ENCODE results near the gene MTMR11. TPM values are rescaled to one million over a fixed set of nuclear protein-coding genes. Genes with fewer than 3 reads are reported as not detected.

MTMR11 gene
- total RNA-seq, 4 donors from 2014 or later: 2.0 to 8.6 (median 5.6) TPM

GRCh38 chr1:149977345-149977744, 40.7 kb upstream of the MTMR11 start:
- TF ChIP-seq POLR2A (IDR thresholded peaks at IDR 0.05): no peak
- no peak overlapping the region for H3K27ac ChIP-seq
- H3K9me3 ChIP-seq: no peaks in the 10 kb centered on the region
- peaks cover 27 to 30% of the 10 kb centered on the region in 2 donors for H3K36me3 ChIP-seq
- DNase-seq: no peak
- 93 to 94% methylated on average over 3 of the region's 3 CpGs for WGBS, 2 donors
- no peak overlapping the region for H3K4me3 ChIP-seq (replicated peaks in 1 of 3)
- intact Hi-C loops (cut with DNase I): no loop called here
- H3K4me1 ChIP-seq: peaks cover 8 to 19% of the 10 kb centered on the region in 2 donors
- H3K27me3 ChIP-seq: no peaks in the 10 kb centered on the region

- Histone ChIP-seq H3K27me3 (no peaks in the 10 kb centered on the region), H3K4me3 (replicated peaks in 1 of 3) (no peak overlapping the region), H3K27ac (no peak overlapping the region), H3K36me3 (peaks cover 48% of the 10 kb centered on the region in 2 donors), H3K4me1 (no peaks in the 10 kb centered on the region), H3K9me3 (no peaks in the 10 kb centered on the region)
- DNase-seq: no peak
- intact Hi-C loops (cut with DNase I): no loop called here
- TF ChIP-seq POLR2A (IDR thresholded peaks at IDR 0.05): no peak
- no peak for TF ChIP-seq CTCF (IDR thresholded peaks at IDR 0.05)
- WGBS, 2 donors: 96 to 98% methylated on average over 2 of the region's 2 CpGs
Observed at GRCh38 chr1:149972547-149972946, 35.9 kb upstream of the MTMR11 start.

GRCh38 chr1:149967646-149968045, 31.0 kb upstream of the MTMR11 start:
- Histone ChIP-seq H3K9me3 (no peaks in the 10 kb centered on the region), H3K27me3 (no peaks in the 10 kb centered on the region), H3K27ac (no peak overlapping the region), H3K36me3 (peaks cover 41 to 54% of the 10 kb centered on the region in 2 donors), H3K4me1 (peaks cover 0 to 12% of the 10 kb centered on the region in 2 donors), H3K4me3 (replicated peaks in 1 of 3) (no peak overlapping the region)
- DNase-seq: no peak
- intact Hi-C loops (cut with DNase I): loop anchor here (10.0 kb wide), 1 partner anchor 47 kb away; the partner anchor contains the start of gene OTUD7B
- no peak for TF ChIP-seq POLR2A (IDR thresholded peaks at IDR 0.05)
- TF ChIP-seq CTCF (IDR thresholded peaks at IDR 0.05): no peak

GRCh38 chr1:149967041-149967440, 30.4 kb upstream of the MTMR11 start:
- H3K4me1 ChIP-seq: peaks cover 0 to 18% of the 10 kb centered on the region in 2 donors
- no peak overlapping the region for H3K4me3 ChIP-seq (replicated peaks in 1 of 3)
- intact Hi-C loops (cut with DNase I): loop anchor here (10.0 kb wide), 1 partner anchor 48 kb away; the partner anchor contains the start of gene OTUD7B
- H3K9me3 ChIP-seq: no peaks in the 10 kb centered on the region
- no peaks in the 10 kb centered on the region for H3K27me3 ChIP-seq
- H3K36me3 ChIP-seq: peaks cover 41 to 50% of the 10 kb centered on the region in 2 donors
- no peak overlapping the region for H3K27ac ChIP-seq
- WGBS, 2 donors: 88 to 93% methylated on average over 3 of the region's 3 CpGs
- no peak for TF ChIP-seq POLR2A (IDR thresholded peaks at IDR 0.05)
- TF ChIP-seq CTCF (IDR thresholded peaks at IDR 0.05): no peak
- DNase-seq: no peak

GRCh38 chr1:149966405-149966804, 29.7 kb upstream of the MTMR11 start:
- 71 to 80% methylated on average over 1 of the region's 1 CpG for WGBS, 2 donors
- H3K9me3 ChIP-seq: no peaks in the 10 kb centered on the region
- H3K27ac ChIP-seq: no peak overlapping the region
- peaks cover 41 to 47% of the 10 kb centered on the region in 2 donors for H3K36me3 ChIP-seq
- peaks cover 0 to 21% of the 10 kb centered on the region in 2 donors for H3K4me1 ChIP-seq
- H3K4me3 ChIP-seq (replicated peaks in 1 of 3): no peak overlapping the region
- TF ChIP-seq CTCF (IDR thresholded peaks at IDR 0.05) (no peak), POLR2A (IDR thresholded peaks at IDR 0.05) (no peak)
- no peak for DNase-seq
- intact Hi-C loops (cut with DNase I): loop anchor here (10.0 kb wide), 1 partner anchor 48 kb away; the partner anchor contains the start of gene OTUD7B
- no peaks in the 10 kb centered on the region for H3K27me3 ChIP-seq
